Lower lobe of right lung (tissue), 2 donors: ENCODE results near the gene PALM2AKAP2. TPM values are rescaled to one million over a fixed set of nuclear protein-coding genes. Genes with fewer than 3 reads are reported as not detected.

Experiments
- ATAC-seq, 2 donors: fragments of 200-7000 bp; cut with Tn5 transposase; one replicate each; pipeline ENCODE4 v1.9.1; 2020 to 2022; ENCODE audit warnings: mild to moderate bottlenecking in 2 of 2, moderate library complexity in 2 of 2
- DNase-seq: peaks from one replicate; pipeline ENCODE4 v3.0.0-alpha.2; 2020
- H3K27ac ChIP-seq: fragments of 200-600 bp; one replicate; pipeline ENCODE4 v1.8.0; 2022
- H3K27me3 ChIP-seq: fragments of 200-600 bp; one replicate; pipeline ENCODE4 v1.8.0; 2022; ENCODE audit warnings: low read depth
- H3K36me3 ChIP-seq: fragments of 200-600 bp; one replicate; pipeline ENCODE4 v1.8.0; 2022; ENCODE audit warnings: mild to moderate bottlenecking
- H3K4me1 ChIP-seq: fragments of 200-600 bp; one replicate; pipeline ENCODE4 v1.8.0; 2022
- H3K4me3 ChIP-seq: fragments of 200-600 bp; one replicate; pipeline ENCODE4 v1.8.0; 2022; ENCODE audit warnings: mild to moderate bottlenecking
- H3K9me3 ChIP-seq: fragments of 200-600 bp; one replicate; pipeline ENCODE4 v1.8.0; 2022
- intact Hi-C: fragments of 100-400 bp; cut with DNase I; formaldehyde crosslinking; loops from one replicate; pipeline ENCODE4 v1.11.0; 2022
- total RNA-seq: library from RNA; stranded (reverse); fragmentation: NEBNext Ultra II Directional; extraction: Animal tissue kit (Norgen Biotek cat#: 25700); gene quantifications from one replicate; pipeline ENCODE4 v1.2.1, GENCODE V29; 2021
- TF ChIP-seq, protein P1 (sequence below): fragments of 200-600 bp; IDR thresholded peaks from one replicate; pipeline ENCODE4 v1.8.0; 2022; ENCODE audit warnings: antibody characterized with exemption, mild to moderate bottlenecking
- donor health status: DM: no; HTN: yes; CAD: no; lungs with severe emphysema.

The PALM2AKAP2 gene
- total RNA-seq, 1 donor from 2014 or later, result 26.2 TPM

GRCh38 chr9:109796078-109796477 lies 16.1 kb downstream of the PALM2AKAP2 start:
- DNase-seq, result no peak
- ATAC-seq, result no peak
- no peaks in the 10 kb centered on the region for H3K27me3 ChIP-seq
- H3K4me3 ChIP-seq, result no peak overlapping the region
- H3K36me3 ChIP-seq, result no peaks in the 10 kb centered on the region
- TF ChIP-seq, protein P1, sequence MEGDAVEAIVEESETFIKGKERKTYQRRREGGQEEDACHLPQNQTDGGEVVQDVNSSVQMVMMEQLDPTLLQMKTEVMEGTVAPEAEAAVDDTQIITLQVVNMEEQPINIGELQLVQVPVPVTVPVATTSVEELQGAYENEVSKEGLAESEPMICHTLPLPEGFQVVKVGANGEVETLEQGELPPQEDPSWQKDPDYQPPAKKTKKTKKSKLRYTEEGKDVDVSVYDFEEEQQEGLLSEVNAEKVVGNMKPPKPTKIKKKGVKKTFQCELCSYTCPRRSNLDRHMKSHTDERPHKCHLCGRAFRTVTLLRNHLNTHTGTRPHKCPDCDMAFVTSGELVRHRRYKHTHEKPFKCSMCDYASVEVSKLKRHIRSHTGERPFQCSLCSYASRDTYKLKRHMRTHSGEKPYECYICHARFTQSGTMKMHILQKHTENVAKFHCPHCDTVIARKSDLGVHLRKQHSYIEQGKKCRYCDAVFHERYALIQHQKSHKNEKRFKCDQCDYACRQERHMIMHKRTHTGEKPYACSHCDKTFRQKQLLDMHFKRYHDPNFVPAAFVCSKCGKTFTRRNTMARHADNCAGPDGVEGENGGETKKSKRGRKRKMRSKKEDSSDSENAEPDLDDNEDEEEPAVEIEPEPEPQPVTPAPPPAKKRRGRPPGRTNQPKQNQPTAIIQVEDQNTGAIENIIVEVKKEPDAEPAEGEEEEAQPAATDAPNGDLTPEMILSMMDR, result no peak
- no peaks in the 10 kb centered on the region for H3K9me3 ChIP-seq
- intact Hi-C loops, result no loop called here
- no peak overlapping the region for H3K27ac ChIP-seq
- peaks cover 5% of the 10 kb centered on the region for H3K4me1 ChIP-seq

- H3K4me1 ChIP-seq, result peaks cover 5% of the 10 kb centered on the region
- H3K9me3 ChIP-seq, result no peaks in the 10 kb centered on the region
- H3K27me3 ChIP-seq, result no peaks in the 10 kb centered on the region
- no peak for DNase-seq
- no peak for ATAC-seq
- intact Hi-C loops, result no loop called here
- H3K36me3 ChIP-seq, result no peaks in the 10 kb centered on the region
- H3K27ac ChIP-seq, result no peak overlapping the region
- TF ChIP-seq, protein P1, result no peak
- no peak overlapping the region for H3K4me3 ChIP-seq
Measured at GRCh38 chr9:109797006-109797405, 17.0 kb downstream of the PALM2AKAP2 start.

DNA sequence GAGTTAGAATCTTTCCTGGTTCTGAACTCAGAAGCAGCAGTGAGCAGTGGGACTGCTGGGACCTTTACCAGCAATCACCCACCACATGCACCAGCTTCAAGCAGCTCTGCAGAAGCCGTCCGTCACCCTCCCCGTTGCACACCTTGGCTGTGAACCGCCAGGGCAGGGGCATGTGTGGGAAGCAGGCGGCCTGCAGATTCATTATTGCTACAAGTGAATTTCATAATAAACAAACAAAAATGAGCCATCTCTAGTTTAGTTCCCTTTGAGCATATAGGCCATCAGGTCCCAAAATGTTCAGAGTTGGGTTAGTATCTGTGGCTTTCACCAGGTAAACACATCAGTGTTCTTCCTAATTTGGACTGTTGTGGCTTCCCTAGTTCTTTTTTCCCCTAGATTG lies 17.5 kb downstream of the PALM2AKAP2 start:
- TF ChIP-seq, protein P1, result no peak
- Histone ChIP-seq H3K27ac (no peak overlapping the region), H3K27me3 (no peaks in the 10 kb centered on the region), H3K9me3 (no peaks in the 10 kb centered on the region), H3K36me3 (no peaks in the 10 kb centered on the region), H3K4me1 (peaks cover 5% of the 10 kb centered on the region), H3K4me3 (no peak overlapping the region)
- ATAC-seq (no peak), DNase-seq (no peak)
- intact Hi-C loops, result no loop called here

DNA sequence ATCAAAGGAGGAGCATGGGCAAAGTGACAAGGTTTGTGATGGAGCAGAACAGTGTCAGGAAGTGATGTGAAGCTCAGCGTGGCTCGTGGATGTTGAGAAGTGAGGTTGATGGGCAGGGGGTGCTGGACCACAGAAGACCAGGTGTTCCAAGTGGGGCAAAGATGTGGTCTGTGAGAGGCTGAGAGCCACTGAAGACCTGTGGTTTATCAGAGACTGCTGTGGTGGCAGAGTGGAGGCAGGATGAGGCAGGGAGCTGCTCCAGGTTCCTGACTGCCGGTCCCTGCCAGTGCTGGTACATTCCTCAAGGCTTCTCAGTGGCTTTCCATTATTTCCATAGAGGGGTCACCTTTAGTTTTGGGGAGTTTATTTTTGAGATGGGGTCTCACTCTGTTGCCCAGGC lies 19.1 kb downstream of the PALM2AKAP2 start:
- intact Hi-C loops, result no loop called here
- no peak overlapping the region for H3K27ac ChIP-seq

DNA sequence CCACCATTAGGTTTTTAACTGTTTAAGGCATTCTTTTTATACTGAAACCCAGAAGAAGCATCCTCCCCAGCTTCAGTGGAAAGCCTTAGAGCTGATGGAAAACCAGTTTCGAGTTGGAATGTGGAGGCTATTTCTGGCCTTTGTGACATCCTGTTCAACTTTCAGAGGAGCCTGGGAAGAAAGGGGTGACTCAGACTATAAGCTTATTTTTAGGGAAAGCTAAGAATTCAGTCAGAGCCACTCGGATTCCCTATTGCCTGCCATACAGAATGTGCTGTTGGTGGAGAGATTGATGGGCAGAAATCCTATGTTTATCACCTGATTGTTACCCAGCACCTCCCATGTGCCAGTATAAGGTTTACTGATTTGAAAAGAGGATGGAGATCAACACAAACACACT lies 19.8 kb downstream of the PALM2AKAP2 start:
- ATAC-seq, result no peak
- intact Hi-C loops, result no loop called here
- no peak for DNase-seq
- Histone ChIP-seq H3K9me3 (no peaks in the 10 kb centered on the region), H3K27ac (no peak overlapping the region), H3K36me3 (no peaks in the 10 kb centered on the region), H3K4me1 (no peaks in the 10 kb centered on the region), H3K27me3 (no peaks in the 10 kb centered on the region), H3K4me3 (no peak overlapping the region)
- TF ChIP-seq, protein P1, result no peak

More for the DNA sequence above, 19.1 kb downstream of the PALM2AKAP2 start:
- Histone ChIP-seq H3K36me3 (no peaks in the 10 kb centered on the region), H3K9me3 (no peaks in the 10 kb centered on the region), H3K4me3 (no peak overlapping the region), H3K4me1 (no peaks in the 10 kb centered on the region), H3K27me3 (no peaks in the 10 kb centered on the region)
- no peak for DNase-seq
- no peak for ATAC-seq
- TF ChIP-seq, protein P1, result no peak

DNA sequence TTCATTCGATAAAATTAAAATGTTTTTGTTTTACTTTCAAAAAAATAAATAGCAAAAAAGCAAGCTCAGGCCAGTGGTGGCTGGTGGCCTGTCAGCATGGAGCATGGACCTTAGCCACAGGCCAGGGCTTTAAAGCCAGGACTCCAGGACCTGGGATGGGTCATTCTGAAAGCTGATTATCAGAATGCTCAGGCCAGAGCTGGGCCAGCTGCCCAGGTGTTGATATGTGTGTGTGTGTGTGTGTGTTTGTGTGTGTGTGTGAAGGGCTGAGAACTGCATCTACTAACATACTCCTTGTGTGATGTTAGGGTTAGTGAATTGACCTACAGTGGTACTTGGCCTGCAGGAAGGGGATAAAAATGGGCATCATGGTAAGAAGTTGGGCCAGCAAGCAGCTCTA lies 21.5 kb downstream of the PALM2AKAP2 start:
- no peak for DNase-seq
- Histone ChIP-seq H3K4me3 (no peak overlapping the region), H3K4me1 (no peaks in the 10 kb centered on the region), H3K27ac (no peak overlapping the region), H3K27me3 (no peaks in the 10 kb centered on the region), H3K36me3 (no peaks in the 10 kb centered on the region), H3K9me3 (no peaks in the 10 kb centered on the region)
- intact Hi-C loops, result no loop called here
- ATAC-seq, result no peak
- TF ChIP-seq, protein P1, result no peak
